Mesendoderm (in vitro differentiated cells): ENCODE results near the gene KLRD1.

ENCODE experiments used
- DNase-seq: peaks from one replicate; pipeline ENCODE4 v3.0.0; 2013
- H2AK5ac ChIP-seq: 2 replicates; pipeline ENCODE4 v1.6.1; 2013; ENCODE audit warnings: low read length, inconsistent platforms
- H2BK120ac ChIP-seq: 2 replicates; pipeline ENCODE4 v1.6.1; 2013; ENCODE audit warnings: low read depth, mild to moderate bottlenecking, low read length, moderate library complexity, mixed read lengths
- H2BK15ac ChIP-seq: replicated peaks from 2 replicates; pipeline ENCODE4 v1.6.1; 2013; ENCODE audit warnings: low read depth, mild to moderate bottlenecking, moderate library complexity
- H2BK5ac ChIP-seq: 2 replicates; pipeline ENCODE4 v1.6.1; 2013; ENCODE audit warnings: low read length, inconsistent platforms
- H3K18ac ChIP-seq: 2 replicates; pipeline ENCODE4 v1.6.1; 2013; ENCODE audit warnings: mild to moderate bottlenecking, low read length, mixed read lengths
- H3K23ac ChIP-seq: one replicate; pipeline ENCODE4 v1.6.1; 2013; ENCODE audit warnings: low read length
- H3K27ac ChIP-seq: 2 replicates; pipeline ENCODE4 v1.5.1; 2013; ENCODE audit warnings: low read depth, mild to moderate bottlenecking, inconsistent platforms, low read length, moderate library complexity
- H3K27me3 ChIP-seq: 2 replicates; pipeline ENCODE4 v1.6.1; 2013; ENCODE audit warnings: low read length, control low read depth, mild to moderate bottlenecking, inconsistent platforms; ENCODE audit not compliant: insufficient read depth, poor library complexity
- H3K36me3 ChIP-seq: 2 replicates; pipeline ENCODE4 v1.6.1; 2013; ENCODE audit warnings: low read length, inconsistent platforms; ENCODE audit not compliant: control insufficient read depth, insufficient read depth
- H3K4ac ChIP-seq: one replicate; pipeline ENCODE4 v1.6.1; 2013; ENCODE audit warnings: low read depth, mild to moderate bottlenecking, low read length, moderate library complexity
- H3K4me1 ChIP-seq: 2 replicates; pipeline ENCODE4 v1.6.1; 2013; ENCODE audit warnings: low read depth, low read length, inconsistent platforms; ENCODE audit not compliant: control insufficient read depth
- H3K4me2 ChIP-seq: 2 replicates; pipeline ENCODE4 v1.6.1; 2013; ENCODE audit warnings: low read length
- H3K4me3 ChIP-seq: 2 replicates; pipeline ENCODE4 v1.5.1; 2013; ENCODE audit warnings: mild to moderate bottlenecking, low read length
- H3K56ac ChIP-seq: one replicate; pipeline ENCODE4 v1.6.1; 2013; ENCODE audit warnings: low read length
- H3K79me1 ChIP-seq: 2 replicates; pipeline ENCODE4 v1.6.1; 2013; ENCODE audit warnings: low read length, inconsistent platforms
- H3K79me2 ChIP-seq: 2 replicates; pipeline ENCODE4 v1.6.1; 2013; ENCODE audit warnings: mild to moderate bottlenecking, low read length; ENCODE audit not compliant: control insufficient read depth, insufficient read depth
- H3K9ac ChIP-seq: 2 replicates; pipeline ENCODE4 v1.6.1; 2013; ENCODE audit warnings: low read length, inconsistent platforms
- H4K5ac ChIP-seq: one replicate; pipeline ENCODE4 v1.6.1; 2013; ENCODE audit warnings: low read length
- H4K8ac ChIP-seq: one replicate; pipeline ENCODE4 v1.6.1; 2013; ENCODE audit warnings: low read depth, mild to moderate bottlenecking, control low read depth, low read length, moderate library complexity
- WGBS: extraction: QIAGEN DNeasy Blood & Tissue Kit; methylation state at CpG from one replicate; pipeline ENCODE4 v1.1.7; 2013; ENCODE audit warnings: low lambda C conversion rate, missing lambda C conversion rate; ENCODE audit not compliant: insufficient coverage; ENCODE audit errors: extremely low coverage; 5-methylcytosine and 5-hydroxymethylcytosine counted together

Gene KLRD1

DNA sequence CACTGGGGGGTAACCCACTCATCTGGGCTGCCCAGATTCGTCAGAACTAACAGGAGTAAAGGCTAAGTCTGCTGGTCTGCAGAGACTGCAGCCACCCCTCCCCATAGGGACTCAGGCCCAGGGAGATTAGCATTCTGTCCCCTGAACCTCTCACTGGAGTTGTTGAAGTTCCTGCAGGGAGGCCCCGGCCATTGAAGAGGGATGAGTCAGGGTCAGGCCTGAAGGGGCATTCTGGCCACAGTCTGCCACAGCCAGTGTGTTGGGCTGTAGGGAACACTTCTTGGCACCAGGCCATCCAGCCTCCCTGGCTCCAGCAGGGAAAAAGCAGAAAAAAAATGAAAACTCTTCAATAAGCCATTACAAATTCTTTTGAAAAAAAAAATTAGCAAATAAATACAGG, 46.8 kb downstream of the KLRD1 start:
- peak overlapping the region; percentile 75 for H3K56ac ChIP-seq
- peak; percentile 66 for DNase-seq
- no peaks in the 10 kb centered on the region for H3K79me2 ChIP-seq
- H2BK120ac ChIP-seq, result no peak overlapping the region
- peaks cover 3% of the 10 kb centered on the region for H3K4me1 ChIP-seq
- no peak overlapping the region for H3K23ac ChIP-seq
- no peak overlapping the region for H3K4me3 ChIP-seq
- peak overlapping the region; percentile 25 for H2AK5ac ChIP-seq
- no peaks in the 10 kb centered on the region for H3K36me3 ChIP-seq
- no peak overlapping the region for H4K5ac ChIP-seq
- no CpG with 5 or more reads among the region's 2 CpGs for WGBS
- H3K27ac ChIP-seq, result peak overlapping the region; percentile 69
- H3K27me3 ChIP-seq, result no peaks in the 10 kb centered on the region
- no peak overlapping the region for H2BK15ac ChIP-seq
- H3K18ac ChIP-seq, result peak overlapping the region; percentile 16
- no peaks in the 10 kb centered on the region for H3K79me1 ChIP-seq
- H4K8ac ChIP-seq, result no peak overlapping the region
- H3K4me2 ChIP-seq, result no peak overlapping the region
- no peak overlapping the region for H3K9ac ChIP-seq
- H3K4ac ChIP-seq, result no peak overlapping the region
- H2BK5ac ChIP-seq, result no peak overlapping the region

- Histone ChIP-seq H3K79me1 (no peaks in the 10 kb centered on the region), H3K23ac (no peak overlapping the region), H4K5ac (no peak overlapping the region), H3K27me3 (no peaks in the 10 kb centered on the region), H3K79me2 (no peaks in the 10 kb centered on the region), H3K4ac (peak overlapping the region; percentile 1), H2BK5ac (no peak overlapping the region), H2AK5ac (no peak overlapping the region), H3K9ac (no peak overlapping the region), H2BK120ac (no peak overlapping the region), H3K18ac (peak overlapping the region; percentile 71), H3K56ac (no peak overlapping the region), H3K4me3 (no peak overlapping the region), H3K27ac (no peak overlapping the region), H3K4me2 (no peak overlapping the region), H3K4me1 (peaks cover 3% of the 10 kb centered on the region), H4K8ac (no peak overlapping the region), H2BK15ac (no peak overlapping the region), H3K36me3 (no peaks in the 10 kb centered on the region)
- WGBS, result no CpG with 5 or more reads among the region's 5 CpGs
- no peak for DNase-seq
These were observed 50.5 kb downstream of the KLRD1 start for GRCh38 chr12:10358131-10358530.

- Histone ChIP-seq H3K56ac (no peak overlapping the region), H2BK15ac (no peak overlapping the region), H3K4me2 (no peak overlapping the region), H3K18ac (peak overlapping the region; percentile 43), H3K79me1 (no peaks in the 10 kb centered on the region), H3K4ac (no peak overlapping the region), H4K8ac (no peak overlapping the region), H2AK5ac (no peak overlapping the region), H2BK5ac (peak overlapping the region; percentile 11), H3K27me3 (no peaks in the 10 kb centered on the region), H3K36me3 (no peaks in the 10 kb centered on the region), H3K9ac (no peak overlapping the region), H3K79me2 (no peaks in the 10 kb centered on the region), H3K4me1 (peaks cover 8% of the 10 kb centered on the region), H3K4me3 (no peak overlapping the region), H3K23ac (no peak overlapping the region), H3K27ac (no peak overlapping the region), H4K5ac (no peak overlapping the region), H2BK120ac (no peak overlapping the region)
- no peak for DNase-seq
- no CpG with 5 or more reads among the region's 1 CpG for WGBS
These were observed 51.3 kb downstream of the KLRD1 start for GRCh38 chr12:10358969-10359368.

- H2BK5ac ChIP-seq, result peak overlapping the region; percentile 13
- H4K8ac ChIP-seq, result no peak overlapping the region
- H2BK15ac ChIP-seq, result no peak overlapping the region
- H3K27ac ChIP-seq, result no peak overlapping the region
- peak; percentile 56 for DNase-seq
- H2BK120ac ChIP-seq, result no peak overlapping the region
- H3K56ac ChIP-seq, result peak overlapping the region; percentile 18
- no peak overlapping the region for H3K23ac ChIP-seq
- H3K9ac ChIP-seq, result no peak overlapping the region
- peak overlapping the region; percentile 87 for H3K18ac ChIP-seq
- no CpG with 5 or more reads among the region's 4 CpGs for WGBS
- H3K4ac ChIP-seq, result no peak overlapping the region
- H4K5ac ChIP-seq, result no peak overlapping the region
- no peaks in the 10 kb centered on the region for H3K36me3 ChIP-seq
- H3K27me3 ChIP-seq, result no peaks in the 10 kb centered on the region
- H2AK5ac ChIP-seq, result no peak overlapping the region
- no peak overlapping the region for H3K4me3 ChIP-seq
- peaks cover 12% of the 10 kb centered on the region for H3K4me1 ChIP-seq
- H3K79me1 ChIP-seq, result no peaks in the 10 kb centered on the region
- no peak overlapping the region for H3K4me2 ChIP-seq
- no peaks in the 10 kb centered on the region for H3K79me2 ChIP-seq
These were observed 53.4 kb downstream of the KLRD1 start for GRCh38 chr12:10361084-10361483.

DNA sequence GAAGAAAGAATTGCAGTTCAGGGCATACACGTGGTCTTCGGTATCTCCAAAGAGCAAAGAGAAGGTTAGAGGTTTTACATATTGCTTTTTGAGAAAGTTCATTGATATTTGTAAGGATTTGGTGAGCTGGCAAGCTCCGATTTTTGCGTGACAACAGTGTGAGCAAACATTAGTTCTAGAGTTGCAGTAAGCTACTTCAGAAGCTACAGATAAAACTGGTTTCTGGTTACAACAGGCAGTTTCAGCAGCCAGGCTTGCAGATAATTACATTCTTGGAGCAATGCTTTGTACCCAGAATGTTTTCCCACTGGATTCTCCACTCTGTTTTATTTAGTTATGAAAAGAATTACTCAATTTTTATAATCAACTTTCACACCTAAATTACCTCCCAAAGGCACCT, 54.0 kb downstream of the KLRD1 start:
- Histone ChIP-seq H3K27me3 (no peaks in the 10 kb centered on the region), H2BK120ac (no peak overlapping the region), H3K27ac (no peak overlapping the region), H3K36me3 (no peaks in the 10 kb centered on the region), H4K8ac (no peak overlapping the region), H4K5ac (no peak overlapping the region), H2AK5ac (no peak overlapping the region), H3K4me1 (peaks cover 12% of the 10 kb centered on the region), H3K79me2 (no peaks in the 10 kb centered on the region), H2BK5ac (no peak overlapping the region), H3K18ac (no peak overlapping the region), H2BK15ac (no peak overlapping the region), H3K4ac (no peak overlapping the region), H3K4me3 (no peak overlapping the region), H3K4me2 (no peak overlapping the region), H3K79me1 (no peaks in the 10 kb centered on the region), H3K56ac (peak overlapping the region; percentile 18), H3K9ac (no peak overlapping the region), H3K23ac (no peak overlapping the region)
- no CpG with 5 or more reads among the region's 4 CpGs for WGBS
- DNase-seq, result peak; percentile 57

- H3K4me1 ChIP-seq, result peaks cover 12% of the 10 kb centered on the region
- no peak overlapping the region for H3K18ac ChIP-seq
- no peak overlapping the region for H3K9ac ChIP-seq
- no peak overlapping the region for H4K5ac ChIP-seq
- no peak overlapping the region for H3K27ac ChIP-seq
- H3K4ac ChIP-seq, result no peak overlapping the region
- H2BK5ac ChIP-seq, result no peak overlapping the region
- H3K56ac ChIP-seq, result peak overlapping the region; percentile 53
- WGBS, result no CpG with 5 or more reads among the region's 3 CpGs
- no peak overlapping the region for H3K4me2 ChIP-seq
- H2BK120ac ChIP-seq, result no peak overlapping the region
- peak overlapping the region; percentile 58 for H4K8ac ChIP-seq
- H3K27me3 ChIP-seq, result no peaks in the 10 kb centered on the region
- no peak overlapping the region for H3K23ac ChIP-seq
- no peak overlapping the region for H2AK5ac ChIP-seq
- no peaks in the 10 kb centered on the region for H3K36me3 ChIP-seq
- no peak overlapping the region for H3K4me3 ChIP-seq
- DNase-seq, result no peak
- no peak overlapping the region for H2BK15ac ChIP-seq
- no peaks in the 10 kb centered on the region for H3K79me2 ChIP-seq
- H3K79me1 ChIP-seq, result no peaks in the 10 kb centered on the region
These were observed 54.7 kb downstream of the KLRD1 start for GRCh38 chr12:10362325-10362724.
